K562 (cell line): ENCODE measurements around the gene UPF2. TPM values are rescaled to one million over a fixed set of nuclear protein-coding genes. Genes with fewer than 3 reads are reported as not detected.
A peak's percentile ranks its signal among the peaks of the same experiment; 100 is the strongest.

ENCODE experiments used
- ARHGAP35 ChIP-seq: fragments of 450-650 bp; IDR thresholded peaks from 2 replicates; pipeline ENCODE4 v1.6.1; 2018; ENCODE audit not compliant: partially characterized antibody
- CCNT2 ChIP-seq: IDR thresholded peaks from 2 replicates; pipeline ENCODE4 v1.6.1; 2011; ENCODE audit warnings: borderline replicate concordance, low read depth, mild to moderate bottlenecking, moderate library complexity, mixed read lengths, low read length; ENCODE audit not compliant: insufficient read length; ENCODE audit errors: extremely low read depth
- CEBPB ChIP-seq: fragments of 450-650 bp; IDR thresholded peaks from 2 replicates; pipeline ENCODE4 v1.6.1; 2016; ENCODE audit warnings: missing genetic modification characterization, missing compliant biosample characterization
- EGR1 ChIP-seq: fragments of 450-650 bp; conservative IDR thresholded peaks from 2 replicates; pipeline ENCODE4 v1.6.1; 2017; ENCODE audit warnings: mild to moderate bottlenecking
- HDAC3 ChIP-seq: fragments of 450-650 bp; IDR thresholded peaks from 2 replicates; pipeline ENCODE4 v1.6.1; 2018; ENCODE audit warnings: borderline replicate concordance, mild to moderate bottlenecking, moderate library complexity; ENCODE audit not compliant: partially characterized antibody
- IFI16 ChIP-seq: fragments of 250-450 bp; sonication (Bioruptor Pico); IDR thresholded peaks from 2 replicates; pipeline ENCODE4 v2.1.2; 2022; ENCODE audit warnings: mild to moderate bottlenecking, inconsistent platforms
- JUNB ChIP-seq: fragments of 450-650 bp; formaldehyde crosslinking; conservative IDR thresholded peaks from 2 replicates; pipeline ENCODE4 v1.4.0; 2020; ENCODE audit warnings: mild to moderate bottlenecking
- MEF2D ChIP-seq: conservative IDR thresholded peaks from 2 replicates; pipeline ENCODE4 v1.6.1; 2016; ENCODE audit warnings: low read depth, missing genetic modification characterization, missing compliant biosample characterization
- NR1H2 ChIP-seq: sonication (generic); formaldehyde crosslinking; IDR thresholded peaks from 2 replicates; pipeline ENCODE4 v1.4.0; 2020; ENCODE audit warnings: mild to moderate bottlenecking, missing genetic modification reagents
- RBM39 ChIP-seq: fragments of 200-400 bp; formaldehyde crosslinking; optimal IDR thresholded peaks from 2 replicates; pipeline ENCODE3; 2018; ENCODE audit warnings: low read depth, low read length
- polyA plus RNA-seq, 8 experiments: library from polyadenylated mRNA; depleted of rRNA in 4 of 8; stranded (reverse) in 5 of 8; unstranded in 3 of 8; fragments of >200 nt; fragmentation: Nextera tagmentation in 2 of 8; fragmentation: Illumina TruSeq in 1 of 8; extraction: Ambion mirVana in 2 of 8; extraction: Trizol in 1 of 8; gene quantifications; 2 replicates each; pipeline versions ENCODE4 v1.2.1 to v1.2.3, GENCODE V29; 2011 to 2014; ENCODE audit warnings: inconsistent platforms in 1 of 8, missing spikeins in 1 of 8
- total RNA-seq, 7 experiments: library from RNA; depleted of rRNA in 6 of 7; stranded (reverse); fragments of >200 nt in 6 of 7; fragmentation: Illumina TruSeq in 2 of 7; extraction: Trizol in 2 of 7; gene quantifications; 2 replicates each; pipeline versions ENCODE4 v1.2.1 to v1.2.3, GENCODE V29; 2011 to 2021; ENCODE audit warnings: low replicate concordance in 1 of 7
- TF ChIP-seq, protein P1 (sequence below): fragments of 450-650 bp; IDR thresholded peaks from 2 replicates; pipeline ENCODE4 v1.6.1; 2016
- TF ChIP-seq, protein P2 (sequence below): fragments of 250-450 bp; sonication (Bioruptor Pico); IDR thresholded peaks from 2 replicates; pipeline ENCODE4 v1.4.0; 2020; ENCODE audit warnings: mild to moderate bottlenecking, moderate library complexity
- TF ChIP-seq, protein P3 (sequence below): fragments of 250-450 bp; sonication (Bioruptor Pico); IDR thresholded peaks from 2 replicates; pipeline ENCODE4 v1.4.0; 2020; ENCODE audit warnings: mild to moderate bottlenecking, moderate library complexity, borderline replicate concordance
- TF ChIP-seq, protein P4 (sequence below): fragments of 250-450 bp; sonication (Bioruptor Pico); IDR thresholded peaks from 2 replicates; pipeline ENCODE4 v1.5.0; 2021; ENCODE audit warnings: mild to moderate bottlenecking, moderate library complexity
- TF ChIP-seq, protein P5 (sequence below): fragments of 450-650 bp; IDR thresholded peaks from one replicate; pipeline ENCODE4 v1.6.1; 2018; ENCODE audit warnings: mild to moderate bottlenecking, moderate library complexity; ENCODE audit not compliant: partially characterized antibody

The UPF2 gene
- total and polyA plus RNA-seq, 9 of the 15 experiments (the other 6 are each of a cell fraction or from before 2014, with no cell fraction given), result 13.9 to 37.7 (median 23.7) TPM

DNA sequence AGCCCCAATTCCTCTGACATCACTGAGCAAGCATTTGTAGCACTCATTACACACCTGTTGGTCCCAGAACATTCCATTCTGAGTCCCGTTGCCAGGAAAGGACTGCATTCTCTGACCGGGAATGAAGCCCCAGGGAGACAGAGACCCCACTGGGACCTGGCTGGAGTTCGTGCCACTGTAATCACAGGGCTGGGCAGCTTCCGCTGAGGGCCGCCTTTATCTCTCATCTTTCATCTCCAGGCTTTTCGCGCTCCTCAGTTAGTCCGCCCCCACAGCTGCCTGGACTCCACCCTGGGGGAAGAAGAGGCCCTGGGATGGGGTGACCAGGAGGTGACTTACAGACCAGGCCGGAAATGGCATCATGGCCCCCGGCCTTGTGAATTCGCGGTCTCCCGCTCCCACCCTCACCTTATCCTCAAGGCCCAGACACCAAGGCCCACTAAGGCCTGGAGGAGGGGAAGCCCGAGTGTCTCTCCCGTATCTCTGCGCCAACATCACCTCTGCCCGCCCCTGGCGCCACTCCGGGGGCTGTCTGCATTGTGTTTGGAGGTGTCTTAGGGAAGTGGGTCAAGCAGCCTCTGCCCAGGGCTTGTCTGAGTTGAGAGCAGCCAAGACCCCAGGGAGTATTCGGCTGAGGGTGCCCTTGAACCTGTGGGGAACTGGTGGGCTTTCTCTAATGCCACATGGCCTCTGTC, 144.1 kb downstream of the UPF2 start (continued):
- TF ChIP-seq, protein P1, sequence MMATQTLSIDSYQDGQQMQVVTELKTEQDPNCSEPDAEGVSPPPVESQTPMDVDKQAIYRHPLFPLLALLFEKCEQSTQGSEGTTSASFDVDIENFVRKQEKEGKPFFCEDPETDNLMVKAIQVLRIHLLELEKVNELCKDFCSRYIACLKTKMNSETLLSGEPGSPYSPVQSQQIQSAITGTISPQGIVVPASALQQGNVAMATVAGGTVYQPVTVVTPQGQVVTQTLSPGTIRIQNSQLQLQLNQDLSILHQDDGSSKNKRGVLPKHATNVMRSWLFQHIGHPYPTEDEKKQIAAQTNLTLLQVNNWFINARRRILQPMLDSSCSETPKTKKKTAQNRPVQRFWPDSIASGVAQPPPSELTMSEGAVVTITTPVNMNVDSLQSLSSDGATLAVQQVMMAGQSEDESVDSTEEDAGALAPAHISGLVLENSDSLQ, result peak; percentile 12; the same call in 1 of the 2 replicates
- TF ChIP-seq MEF2D (tag), result peak; percentile 68
- no peak for TF ChIP-seq JUNB (CRISPR knock-in tag)
- TF ChIP-seq, protein P2, sequence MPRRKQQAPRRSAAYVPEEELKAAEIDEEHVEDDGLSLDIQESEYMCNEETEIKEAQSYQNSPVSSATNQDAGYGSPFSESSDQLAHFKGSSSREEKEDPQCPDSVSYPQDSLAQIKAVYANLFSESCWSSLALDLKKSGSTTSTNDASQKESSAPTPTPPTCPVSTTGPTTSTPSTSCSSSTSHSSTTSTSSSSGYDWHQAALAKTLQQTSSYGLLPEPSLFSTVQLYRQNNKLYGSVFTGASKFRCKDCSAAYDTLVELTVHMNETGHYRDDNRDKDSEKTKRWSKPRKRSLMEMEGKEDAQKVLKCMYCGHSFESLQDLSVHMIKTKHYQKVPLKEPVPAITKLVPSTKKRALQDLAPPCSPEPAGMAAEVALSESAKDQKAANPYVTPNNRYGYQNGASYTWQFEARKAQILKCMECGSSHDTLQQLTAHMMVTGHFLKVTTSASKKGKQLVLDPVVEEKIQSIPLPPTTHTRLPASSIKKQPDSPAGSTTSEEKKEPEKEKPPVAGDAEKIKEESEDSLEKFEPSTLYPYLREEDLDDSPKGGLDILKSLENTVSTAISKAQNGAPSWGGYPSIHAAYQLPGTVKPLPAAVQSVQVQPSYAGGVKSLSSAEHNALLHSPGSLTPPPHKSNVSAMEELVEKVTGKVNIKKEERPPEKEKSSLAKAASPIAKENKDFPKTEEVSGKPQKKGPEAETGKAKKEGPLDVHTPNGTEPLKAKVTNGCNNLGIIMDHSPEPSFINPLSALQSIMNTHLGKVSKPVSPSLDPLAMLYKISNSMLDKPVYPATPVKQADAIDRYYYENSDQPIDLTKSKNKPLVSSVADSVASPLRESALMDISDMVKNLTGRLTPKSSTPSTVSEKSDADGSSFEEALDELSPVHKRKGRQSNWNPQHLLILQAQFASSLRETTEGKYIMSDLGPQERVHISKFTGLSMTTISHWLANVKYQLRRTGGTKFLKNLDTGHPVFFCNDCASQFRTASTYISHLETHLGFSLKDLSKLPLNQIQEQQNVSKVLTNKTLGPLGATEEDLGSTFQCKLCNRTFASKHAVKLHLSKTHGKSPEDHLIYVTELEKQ (CRISPR knock-in tag), result no peak
- TF ChIP-seq CCNT2, result peak; percentile 76
- no peak for TF ChIP-seq CEBPB (tag)
- TF ChIP-seq, protein P3, sequence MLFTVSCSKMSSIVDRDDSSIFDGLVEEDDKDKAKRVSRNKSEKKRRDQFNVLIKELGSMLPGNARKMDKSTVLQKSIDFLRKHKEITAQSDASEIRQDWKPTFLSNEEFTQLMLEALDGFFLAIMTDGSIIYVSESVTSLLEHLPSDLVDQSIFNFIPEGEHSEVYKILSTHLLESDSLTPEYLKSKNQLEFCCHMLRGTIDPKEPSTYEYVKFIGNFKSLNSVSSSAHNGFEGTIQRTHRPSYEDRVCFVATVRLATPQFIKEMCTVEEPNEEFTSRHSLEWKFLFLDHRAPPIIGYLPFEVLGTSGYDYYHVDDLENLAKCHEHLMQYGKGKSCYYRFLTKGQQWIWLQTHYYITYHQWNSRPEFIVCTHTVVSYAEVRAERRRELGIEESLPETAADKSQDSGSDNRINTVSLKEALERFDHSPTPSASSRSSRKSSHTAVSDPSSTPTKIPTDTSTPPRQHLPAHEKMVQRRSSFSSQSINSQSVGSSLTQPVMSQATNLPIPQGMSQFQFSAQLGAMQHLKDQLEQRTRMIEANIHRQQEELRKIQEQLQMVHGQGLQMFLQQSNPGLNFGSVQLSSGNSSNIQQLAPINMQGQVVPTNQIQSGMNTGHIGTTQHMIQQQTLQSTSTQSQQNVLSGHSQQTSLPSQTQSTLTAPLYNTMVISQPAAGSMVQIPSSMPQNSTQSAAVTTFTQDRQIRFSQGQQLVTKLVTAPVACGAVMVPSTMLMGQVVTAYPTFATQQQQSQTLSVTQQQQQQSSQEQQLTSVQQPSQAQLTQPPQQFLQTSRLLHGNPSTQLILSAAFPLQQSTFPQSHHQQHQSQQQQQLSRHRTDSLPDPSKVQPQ, result no peak
- peak; percentile 24 for TF ChIP-seq NR1H2
- TF ChIP-seq IFI16 (CRISPR knock-in tag), result no peak
- TF ChIP-seq RBM39, result no peak
- no peak for TF ChIP-seq ARHGAP35
- TF ChIP-seq, protein P4, sequence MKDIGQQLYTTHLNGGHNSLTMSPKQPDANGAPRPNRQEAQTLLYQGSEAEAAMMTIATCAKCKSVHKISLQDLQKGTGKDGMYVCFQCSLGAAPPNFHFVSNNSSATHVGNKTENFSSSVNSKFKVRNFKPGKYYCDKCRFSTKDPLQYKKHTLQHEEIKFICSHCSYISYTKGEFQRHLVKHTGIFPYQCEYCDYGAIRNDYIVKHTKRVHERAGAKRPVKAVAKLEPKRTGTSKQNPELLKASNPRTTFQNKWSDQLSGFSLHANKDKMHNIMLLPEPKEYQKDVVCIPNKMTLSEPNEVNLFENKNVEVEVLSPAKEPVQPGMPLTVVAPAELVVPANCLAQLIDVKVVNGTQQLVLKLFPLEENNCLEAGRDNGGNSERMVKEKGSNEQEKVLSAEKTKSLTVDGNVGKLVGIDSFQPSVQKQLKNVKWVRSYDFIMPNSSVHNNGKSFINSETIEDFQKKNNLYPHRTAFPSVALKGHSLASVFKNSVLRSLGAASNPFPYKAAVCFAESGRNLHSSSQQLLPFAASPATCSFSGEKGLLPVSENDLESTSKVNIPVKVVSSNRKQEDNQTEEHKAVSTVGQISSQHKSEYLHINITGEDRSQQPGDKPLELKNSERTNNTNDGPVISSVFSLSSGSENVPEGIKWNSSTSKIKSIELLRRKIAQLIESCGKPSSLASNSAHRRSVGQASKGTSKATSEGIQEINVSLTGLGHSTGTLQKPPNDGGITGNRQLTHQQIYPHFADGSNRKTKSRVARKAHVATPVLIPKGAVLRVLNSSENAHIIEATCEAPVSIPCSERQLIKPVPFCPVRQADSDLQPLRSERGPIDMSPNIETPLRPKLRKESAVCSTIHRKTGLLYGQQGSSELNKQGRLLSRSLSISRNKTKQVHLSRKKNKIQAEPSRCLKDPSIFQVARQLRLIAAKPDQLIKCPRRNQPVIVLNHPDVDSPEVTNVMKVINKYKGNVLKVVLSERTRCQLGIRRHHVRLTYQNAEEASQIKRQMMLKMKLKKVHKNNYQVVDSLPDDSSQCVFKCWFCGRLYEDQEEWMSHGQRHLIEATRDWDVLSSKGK, result no peak
- TF ChIP-seq, protein P5, sequence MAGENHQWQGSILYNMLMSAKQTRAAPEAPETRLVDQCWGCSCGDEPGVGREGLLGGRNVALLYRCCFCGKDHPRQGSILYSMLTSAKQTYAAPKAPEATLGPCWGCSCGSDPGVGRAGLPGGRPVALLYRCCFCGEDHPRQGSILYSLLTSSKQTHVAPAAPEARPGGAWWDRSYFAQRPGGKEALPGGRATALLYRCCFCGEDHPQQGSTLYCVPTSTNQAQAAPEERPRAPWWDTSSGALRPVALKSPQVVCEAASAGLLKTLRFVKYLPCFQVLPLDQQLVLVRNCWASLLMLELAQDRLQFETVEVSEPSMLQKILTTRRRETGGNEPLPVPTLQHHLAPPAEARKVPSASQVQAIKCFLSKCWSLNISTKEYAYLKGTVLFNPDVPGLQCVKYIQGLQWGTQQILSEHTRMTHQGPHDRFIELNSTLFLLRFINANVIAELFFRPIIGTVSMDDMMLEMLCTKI, result no peak
- peak; percentile 89 for TF ChIP-seq HDAC3
- TF ChIP-seq EGR1, result peak; percentile 98
